Fibroblast of lung (primary cell): ENCODE data around the gene CTBP2. TPM values are rescaled to one million over a fixed set of nuclear protein-coding genes. Genes with fewer than 3 reads are reported as not detected.
A peak's percentile ranks its signal among the peaks of the same experiment; 100 is the strongest.

Experiments
- DNase-seq, 2 donors: peaks; one replicate each; pipeline versions ENCODE4 v3.0.0 to v3.0.0-alpha.2; 2010; ENCODE audit warnings: low read depth in 2 of 2
- H2AFZ ChIP-seq: 2 replicates; pipeline ENCODE4 v1.5.1; 2012; ENCODE audit warnings: low read length, control low read depth, inconsistent platforms
- H3K27ac ChIP-seq: 2 replicates; pipeline ENCODE4 v1.5.1; 2011; ENCODE audit warnings: low read length, control low read depth; ENCODE audit not compliant: insufficient read depth
- H3K27me3 ChIP-seq: 2 replicates; pipeline ENCODE4 v1.5.1; 2011; ENCODE audit warnings: mild to moderate bottlenecking, low read length; ENCODE audit not compliant: control insufficient read depth, insufficient read depth
- H3K36me3 ChIP-seq: 2 replicates; pipeline ENCODE4 v1.5.1; 2011; ENCODE audit warnings: low read length; ENCODE audit not compliant: control insufficient read depth, insufficient read depth
- H3K4me1 ChIP-seq: 2 replicates; pipeline ENCODE4 v1.5.1; 2011; ENCODE audit warnings: low read length; ENCODE audit not compliant: control insufficient read depth, insufficient read depth; ENCODE audit errors: extremely low read depth
- H3K4me2 ChIP-seq: 2 replicates; pipeline ENCODE4 v1.5.1; 2011; ENCODE audit warnings: low read length, control low read depth; ENCODE audit not compliant: insufficient read depth; ENCODE audit errors: extremely low read depth
- H3K4me3 ChIP-seq, 4 experiments: fragments of 200-600 bp in 1 of 4; sonication (generic) in 1 of 4; replicated peaks in 1 of 4; 2 replicates each; pipeline ENCODE4 v1.5.1; 2011 to 2016; ENCODE audit warnings: low read length in 4 of 4, low read depth in 3 of 4, mild to moderate bottlenecking in 3 of 4, control low read depth in 2 of 4, inconsistent platforms in 1 of 4, mixed read lengths in 1 of 4; ENCODE audit not compliant: insufficient read depth in 1 of 4; ENCODE audit errors: control extremely low read depth in 1 of 4
- H3K79me2 ChIP-seq: 2 replicates; pipeline ENCODE4 v1.5.1; 2012; ENCODE audit warnings: mild to moderate bottlenecking, low read length, inconsistent platforms; ENCODE audit not compliant: control insufficient read depth, insufficient read depth
- H3K9ac ChIP-seq: 2 replicates; pipeline ENCODE4 v1.5.1; 2011; ENCODE audit warnings: mild to moderate bottlenecking, low read length, control low read depth; ENCODE audit not compliant: insufficient read depth
- H3K9me3 ChIP-seq: 2 replicates; pipeline ENCODE4 v1.5.1; 2012; ENCODE audit warnings: low read depth, low read length; ENCODE audit not compliant: control insufficient read depth, insufficient read depth
- H4K20me1 ChIP-seq: 2 replicates; pipeline ENCODE4 v1.5.1; 2011; ENCODE audit warnings: low read length; ENCODE audit not compliant: control insufficient read depth, insufficient read depth; ENCODE audit errors: extremely low read depth
- EZH2 ChIP-seq: IDR thresholded peaks from 2 replicates; pipeline ENCODE4 v1.5.1; 2012; ENCODE audit warnings: low read length, control low read depth, mild to moderate bottlenecking; ENCODE audit errors: missing control alignments
- polyA plus RNA-seq, 2 donors: library from polyadenylated mRNA; depleted of rRNA in 1 of 2; stranded (reverse) in 1 of 2; unstranded in 1 of 2; fragments of >200 nt; gene quantifications; 2 replicates each; pipeline ENCODE4 v1.2.1, GENCODE V29; 2011 to 2012; ENCODE audit warnings: missing spikeins in 1 of 2
- total RNA-seq: library from RNA; depleted of rRNA; stranded (reverse); fragments of >200 nt; gene quantifications from 2 replicates; pipeline ENCODE4 v1.2.1, GENCODE V29; 2014
- TF ChIP-seq, protein P1 (sequence below), 2 donors: IDR thresholded peaks in 1 of 2; conservative IDR thresholded peaks in 1 of 2; 1 replicate in 1 of 2; 2 replicates in 1 of 2; pipeline ENCODE4 v1.5.1; 2011 to 2012; ENCODE audit warnings: low read length in 2 of 2, control low read depth in 1 of 2, inconsistent platforms in 1 of 2, low read depth in 1 of 2, mild to moderate bottlenecking in 1 of 2

Gene CTBP2
- total and polyA plus RNA-seq, 2 donors (not counting 1 experiment from before 2014, with no cell fraction given): 72.1 to 73.3 TPM

DNA sequence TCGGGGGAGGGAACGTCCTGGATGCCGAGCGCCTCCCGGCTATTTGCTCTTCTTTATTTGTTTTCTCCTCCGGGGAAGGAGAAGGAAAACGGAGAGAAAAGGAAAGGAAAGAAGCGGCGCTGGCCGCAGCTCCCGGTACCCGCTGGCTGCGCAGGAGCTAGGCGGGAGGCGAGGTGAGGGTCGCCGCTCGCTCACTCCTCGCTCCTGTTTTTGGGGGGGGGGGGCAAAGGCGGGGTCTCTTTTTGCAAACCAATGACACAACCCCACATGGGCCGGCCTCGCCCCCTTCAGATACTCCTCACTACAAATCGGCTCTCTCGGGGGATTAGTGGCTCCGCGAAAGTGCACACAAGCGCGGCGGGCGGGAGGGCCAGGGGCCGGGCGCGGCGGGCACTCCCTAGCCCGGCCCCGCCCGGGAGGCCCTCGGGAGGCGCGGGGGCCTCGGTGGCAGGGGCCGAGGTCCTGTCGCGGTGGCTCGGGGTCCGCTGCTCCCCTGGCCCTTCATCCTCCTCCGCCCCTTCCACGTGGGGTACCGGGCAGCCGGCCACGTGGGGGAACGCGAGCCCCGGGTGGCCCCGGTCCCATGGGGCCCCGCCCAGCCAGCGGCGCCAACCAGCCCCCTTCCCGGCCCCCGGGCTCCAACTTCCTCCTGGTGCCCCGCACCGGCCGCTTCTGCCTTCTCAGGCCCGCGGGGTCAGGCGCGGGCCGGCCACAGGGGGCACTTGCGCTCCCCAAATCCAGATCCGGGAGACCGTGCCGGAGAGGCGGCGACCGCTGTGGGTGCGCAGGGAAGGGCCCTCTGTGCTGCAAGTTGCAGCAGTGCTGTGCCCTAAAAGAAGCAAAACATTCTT is 718 bp upstream of the CTBP2 start:
- no peaks in the 10 kb centered on the region for H3K27me3 ChIP-seq
- no peak for TF ChIP-seq EZH2
- TF ChIP-seq, protein P1, sequence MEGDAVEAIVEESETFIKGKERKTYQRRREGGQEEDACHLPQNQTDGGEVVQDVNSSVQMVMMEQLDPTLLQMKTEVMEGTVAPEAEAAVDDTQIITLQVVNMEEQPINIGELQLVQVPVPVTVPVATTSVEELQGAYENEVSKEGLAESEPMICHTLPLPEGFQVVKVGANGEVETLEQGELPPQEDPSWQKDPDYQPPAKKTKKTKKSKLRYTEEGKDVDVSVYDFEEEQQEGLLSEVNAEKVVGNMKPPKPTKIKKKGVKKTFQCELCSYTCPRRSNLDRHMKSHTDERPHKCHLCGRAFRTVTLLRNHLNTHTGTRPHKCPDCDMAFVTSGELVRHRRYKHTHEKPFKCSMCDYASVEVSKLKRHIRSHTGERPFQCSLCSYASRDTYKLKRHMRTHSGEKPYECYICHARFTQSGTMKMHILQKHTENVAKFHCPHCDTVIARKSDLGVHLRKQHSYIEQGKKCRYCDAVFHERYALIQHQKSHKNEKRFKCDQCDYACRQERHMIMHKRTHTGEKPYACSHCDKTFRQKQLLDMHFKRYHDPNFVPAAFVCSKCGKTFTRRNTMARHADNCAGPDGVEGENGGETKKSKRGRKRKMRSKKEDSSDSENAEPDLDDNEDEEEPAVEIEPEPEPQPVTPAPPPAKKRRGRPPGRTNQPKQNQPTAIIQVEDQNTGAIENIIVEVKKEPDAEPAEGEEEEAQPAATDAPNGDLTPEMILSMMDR (conservative IDR thresholded peaks at IDR 0.05 in 1 of 2, IDR thresholded peaks at IDR 0.05 in 1 of 2; ENCODE audit: low read depth in 1 of 2, low read length in 2 of 2): peak; percentile 31 to 50
- peak overlapping the region; percentile 67 for H3K4me2 ChIP-seq
- H2AFZ ChIP-seq: peak overlapping the region; percentile 15
- H3K79me2 ChIP-seq: peaks cover 28% of the 10 kb centered on the region
- peak; percentile 88 to 89 for DNase-seq
- no peaks in the 10 kb centered on the region for H3K36me3 ChIP-seq
- no peaks in the 10 kb centered on the region for H3K9me3 ChIP-seq
- peaks cover 11% of the 10 kb centered on the region for H3K4me1 ChIP-seq
- H4K20me1 ChIP-seq: no peaks in the 10 kb centered on the region
- peak overlapping the region; percentile 75 for H3K27ac ChIP-seq
- peak overlapping the region; percentile 83 for H3K9ac ChIP-seq
- peak overlapping the region; percentile 58 to 80 (median 60) for H3K4me3 ChIP-seq

DNA sequence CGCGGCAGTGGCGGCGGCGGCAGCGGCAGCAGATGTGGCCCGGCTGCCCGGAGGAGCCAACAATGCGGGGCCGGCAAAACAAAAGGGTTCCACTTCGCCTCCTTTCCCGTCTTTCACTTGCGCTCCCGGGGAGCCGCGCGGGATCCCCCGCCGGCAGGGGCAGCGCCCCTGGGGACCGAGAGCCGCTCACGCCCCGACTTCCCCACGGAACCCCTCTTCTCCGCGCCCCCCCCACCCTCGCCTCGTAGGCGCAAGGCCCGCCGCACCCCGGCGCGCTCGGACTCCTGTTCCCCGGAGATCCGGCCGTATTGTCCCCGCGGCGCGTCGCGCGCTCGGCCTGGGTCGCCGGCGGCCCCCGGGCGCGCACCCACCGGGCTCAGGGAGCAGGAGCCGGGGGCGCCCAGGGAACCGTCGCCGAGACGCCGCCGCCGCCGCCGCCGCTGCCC is 854 bp downstream of the CTBP2 start:
- H3K4me3 ChIP-seq: peak overlapping the region; percentile 48 to 69 (median 62)
- peak overlapping the region; percentile 78 for H3K27ac ChIP-seq
- peaks cover 14% of the 10 kb centered on the region for H3K4me1 ChIP-seq
- no peaks in the 10 kb centered on the region for H4K20me1 ChIP-seq
- H3K36me3 ChIP-seq: no peaks in the 10 kb centered on the region
- H3K9me3 ChIP-seq: no peaks in the 10 kb centered on the region
- no peak overlapping the region for H2AFZ ChIP-seq
- no peak for DNase-seq
- no peak overlapping the region for H3K4me2 ChIP-seq
- peak overlapping the region; percentile 86 for H3K9ac ChIP-seq
- H3K79me2 ChIP-seq: peaks cover 44% of the 10 kb centered on the region
- H3K27me3 ChIP-seq: no peaks in the 10 kb centered on the region
- no peak for TF ChIP-seq EZH2
- TF ChIP-seq, protein P1 (conservative IDR thresholded peaks at IDR 0.05 in 1 of 2, IDR thresholded peaks at IDR 0.05 in 1 of 2; ENCODE audit: low read depth in 1 of 2, low read length in 2 of 2): no peak

DNA sequence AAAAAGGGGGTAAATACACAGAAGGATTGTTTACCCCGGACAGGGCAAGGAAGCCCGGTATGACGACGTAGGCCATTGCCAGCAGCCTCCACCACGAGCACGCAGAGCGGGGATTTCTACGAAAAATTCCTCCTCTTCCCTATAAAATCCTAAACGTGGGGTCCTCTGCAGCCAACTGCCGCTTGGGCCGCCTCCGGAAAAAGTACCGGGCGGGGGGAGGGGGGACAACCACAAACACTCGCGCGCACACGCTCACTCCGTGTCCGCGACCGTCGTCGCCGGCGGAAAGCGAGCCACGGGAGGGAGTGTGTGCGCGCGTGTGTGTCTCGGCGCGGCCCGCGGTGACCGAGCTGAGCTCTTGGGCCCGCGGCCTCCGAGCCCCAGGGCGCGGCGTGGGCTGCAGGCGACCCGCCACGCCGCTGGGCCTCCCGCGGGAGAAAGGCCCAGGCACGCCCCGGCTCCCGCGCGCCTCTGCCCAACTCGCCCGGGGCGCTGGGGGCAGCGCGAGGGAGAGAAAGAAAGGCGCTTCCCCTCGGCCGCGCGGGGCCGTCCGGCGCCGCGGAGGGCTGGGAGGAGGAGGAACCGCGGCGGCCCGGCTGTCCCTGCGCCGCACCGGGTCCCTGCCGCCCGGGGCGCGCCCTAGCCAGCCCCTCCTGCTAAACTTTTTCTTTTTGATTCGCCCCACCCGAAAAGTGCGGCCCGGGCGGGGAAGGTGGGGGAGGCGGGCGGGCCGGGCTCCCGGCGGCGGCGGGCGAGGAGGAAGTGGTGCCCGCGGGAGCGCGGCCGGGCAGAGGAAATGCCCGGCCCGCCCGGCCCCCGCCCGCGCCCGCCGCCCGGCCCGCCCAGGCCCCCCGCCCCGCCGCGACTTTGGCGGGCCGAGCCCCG is 1.5 kb downstream of the CTBP2 start:
- Histone ChIP-seq H3K4me3 (peak overlapping the region; percentile 68 to 92 (median 74)), H3K27ac (peak overlapping the region; percentile 85), H3K36me3 (no peaks in the 10 kb centered on the region), H3K9ac (peak overlapping the region; percentile 91), H3K27me3 (no peaks in the 10 kb centered on the region), H3K9me3 (no peaks in the 10 kb centered on the region), H2AFZ (no peak overlapping the region), H4K20me1 (no peaks in the 10 kb centered on the region), H3K4me2 (peak overlapping the region; percentile 79), H3K4me1 (peaks cover 20% of the 10 kb centered on the region), H3K79me2 (peaks cover 51% of the 10 kb centered on the region)
- no peak for TF ChIP-seq EZH2
- TF ChIP-seq, protein P1 (conservative IDR thresholded peaks at IDR 0.05 in 1 of 2, IDR thresholded peaks at IDR 0.05 in 1 of 2; ENCODE audit: low read depth in 1 of 2, low read length in 2 of 2): no peak
- DNase-seq: peak; percentile 50 to 56
